CD4-positive, alpha-beta T cell treated with Interleukin-15 for 4 hours (primary cell): ENCODE data around the gene TBX1.

Source experiments
- DNase-seq: peaks from one replicate; pipeline ENCODE4 v3.0.0-alpha.2; 2020; ENCODE audit warnings: low spot score

The TBX1 gene

GRCh38 chr22:19760058-19760950 is at the start of gene TBX1:
Gene TBX1, plus strand, starts transcription at chr22:19760778. Its CDS starts 66 bp downstream, at chr22:19760844.
- DNase-seq: no peak

GRCh38 chr22:19713245-19713644 is 47.3 kb upstream of the TBX1 start:
- no peak for DNase-seq

GRCh38 chr22:19713650-19714311 is 46.8 kb upstream of the TBX1 start:
- DNase-seq: no peak

GRCh38 chr22:19714312-19715187 is 46.0 kb upstream of the TBX1 start, which contains the start of gene SEPTIN5:
Gene SEPTIN5, plus strand, starts transcription at chr22:19714503. Its CDS starts 86 bp downstream, at chr22:19714589.
- DNase-seq: no peak

- no peak for DNase-seq
Measured at GRCh38 chr22:19715188-19715930, 45.2 kb upstream of the TBX1 start.

- no peak for DNase-seq
Measured at GRCh38 chr22:19716041-19716828, 44.3 kb upstream of the TBX1 start.

GRCh38 chr22:19716829-19717105 is 43.8 kb upstream of the TBX1 start:
- DNase-seq: no peak

- DNase-seq: no peak
Measured at GRCh38 chr22:19717181-19717580, 43.4 kb upstream of the TBX1 start.

GRCh38 chr22:19717691-19718455 is 42.7 kb upstream of the TBX1 start:
- DNase-seq: peak; percentile 81

- DNase-seq: no peak
Measured at GRCh38 chr22:19718456-19719049, 42.0 kb upstream of the TBX1 start.

GRCh38 chr22:19719050-19719482 is 41.5 kb upstream of the TBX1 start:
- DNase-seq: no peak

GRCh38 chr22:19719488-19720021 is 41.0 kb upstream of the TBX1 start:
- DNase-seq: no peak

GRCh38 chr22:19720150-19720827 is 40.3 kb upstream of the TBX1 start:
- DNase-seq: no peak

GRCh38 chr22:19720999-19721329 is 39.6 kb upstream of the TBX1 start:
- DNase-seq: no peak

GRCh38 chr22:19721330-19722177 is 39.0 kb upstream of the TBX1 start:
- no peak for DNase-seq

- DNase-seq: no peak
Measured at GRCh38 chr22:19722178-19722981, 38.2 kb upstream of the TBX1 start.

GRCh38 chr22:19722982-19723231 is 37.7 kb upstream of the TBX1 start:
- no peak for DNase-seq
